Dedifferentiated amniotic fluid mesenchymal stem cell (primary cell): ENCODE measurements around the gene C16orf89.

Experiments used
- DNase-seq: peaks from one replicate; pipeline ENCODE4 v3.0.0-alpha.2; 2016; ENCODE audit errors: extremely low spot score

C16orf89 gene

DNA sequence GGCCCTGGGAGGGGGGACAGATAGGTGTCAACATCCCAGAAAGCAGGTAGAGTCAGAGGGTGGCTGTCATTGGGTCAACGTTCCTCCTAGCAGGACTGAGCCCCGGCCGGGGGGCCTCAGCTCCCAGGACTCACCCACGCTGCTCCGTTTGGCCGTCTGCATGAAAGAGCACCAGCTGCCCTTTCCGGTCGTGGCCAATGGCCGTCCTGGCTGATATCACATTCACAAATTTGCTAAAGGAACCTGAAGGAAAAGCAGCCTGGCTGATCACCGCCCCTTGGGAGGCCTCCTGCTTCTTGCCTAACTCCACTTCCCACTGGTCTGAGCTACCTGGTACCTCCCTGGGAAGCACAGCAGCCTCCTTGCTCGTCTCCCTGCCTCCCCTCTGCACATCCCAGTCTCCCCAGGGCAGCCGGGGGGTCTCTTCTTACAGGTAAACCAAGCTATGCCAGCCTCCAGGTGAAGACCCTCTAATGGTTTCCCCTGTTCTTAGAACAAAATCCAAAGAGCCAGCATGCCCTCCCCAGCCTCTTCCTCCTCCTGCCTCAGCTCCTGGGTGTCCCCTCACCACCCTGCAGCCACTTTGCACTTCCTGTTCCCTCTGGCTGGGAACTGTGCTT, 35.4 kb downstream of the C16orf89 start:
- DNase-seq, result no peak

DNA sequence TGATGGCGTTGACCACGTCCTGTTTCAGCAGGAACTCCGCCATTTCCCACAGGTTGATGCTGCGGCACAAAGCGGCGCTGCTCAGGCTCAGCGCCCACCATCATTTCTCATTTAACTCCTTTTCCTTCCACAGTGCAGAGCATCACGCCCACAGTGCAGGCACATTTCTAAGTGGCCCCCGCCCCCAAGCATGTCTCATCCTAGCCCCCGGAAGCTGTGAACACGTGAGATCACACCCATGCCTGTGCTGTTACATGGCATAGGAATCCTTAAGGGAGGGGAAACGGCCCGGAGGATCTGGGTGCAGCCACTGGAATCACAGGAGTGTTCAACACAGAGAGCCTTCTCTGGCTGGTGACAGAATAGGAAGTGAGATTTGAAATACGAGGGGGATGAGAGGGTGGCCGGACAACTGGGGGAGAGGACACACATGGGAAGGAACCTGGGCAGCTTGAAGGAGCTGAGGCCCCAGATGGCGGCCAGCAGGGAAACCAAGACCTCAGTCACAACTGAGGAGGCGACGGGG, 36.7 kb downstream of the C16orf89 start:
- no peak for DNase-seq

DNA sequence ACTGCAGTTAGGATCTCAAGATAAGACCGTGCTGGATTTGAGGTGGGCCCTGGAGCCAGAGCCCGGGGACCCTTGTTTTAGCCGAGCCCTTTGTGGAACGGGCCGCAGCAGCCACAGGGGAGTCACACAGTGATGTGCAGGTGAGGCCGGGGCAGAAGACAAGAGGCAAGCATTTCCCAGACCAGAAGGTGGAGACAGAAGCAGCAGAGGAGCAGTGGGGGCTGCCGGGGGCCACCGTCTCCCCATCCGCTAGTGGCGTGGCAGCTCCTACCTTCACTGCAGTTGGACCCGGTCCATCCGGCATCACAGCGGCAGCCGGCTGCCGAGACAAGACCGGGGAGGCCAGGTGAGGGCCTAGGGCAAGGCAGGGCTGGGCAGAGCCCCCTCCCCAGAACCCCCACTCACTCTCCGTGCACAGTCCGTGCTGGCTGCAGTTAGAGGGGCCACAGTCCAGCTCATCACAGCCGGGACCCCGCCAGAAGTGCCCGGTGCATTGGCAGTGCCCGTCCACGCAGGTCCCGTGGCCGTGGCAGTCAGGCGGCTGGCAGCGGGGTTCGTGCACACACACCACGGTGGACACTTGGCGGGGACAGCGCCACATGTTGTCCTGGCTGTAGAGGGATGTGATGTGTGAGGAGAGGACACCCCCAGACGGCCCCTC, 38.1 kb downstream of the C16orf89 start:
- DNase-seq, result no peak

DNA sequence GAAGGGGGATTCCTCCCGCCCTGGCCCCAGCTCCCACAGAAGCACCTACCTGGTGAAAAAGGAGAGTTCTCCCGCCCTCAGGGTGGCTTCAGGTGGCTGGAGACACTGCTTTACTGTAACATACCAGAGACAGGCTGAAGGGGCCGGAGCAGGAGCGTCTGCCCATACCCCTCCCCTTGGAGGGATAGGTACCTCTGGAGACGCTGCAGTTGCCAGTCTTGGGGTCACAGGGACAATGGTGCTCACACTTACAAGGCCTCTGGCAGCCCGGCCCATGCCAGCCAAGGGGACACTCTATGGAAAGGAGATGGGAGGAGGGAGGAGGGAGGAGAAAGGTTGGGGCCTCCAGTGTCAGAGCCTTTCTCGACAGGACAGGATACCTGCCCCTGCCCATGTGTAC, 38.7 kb downstream of the C16orf89 start:
- no peak for DNase-seq

DNA sequence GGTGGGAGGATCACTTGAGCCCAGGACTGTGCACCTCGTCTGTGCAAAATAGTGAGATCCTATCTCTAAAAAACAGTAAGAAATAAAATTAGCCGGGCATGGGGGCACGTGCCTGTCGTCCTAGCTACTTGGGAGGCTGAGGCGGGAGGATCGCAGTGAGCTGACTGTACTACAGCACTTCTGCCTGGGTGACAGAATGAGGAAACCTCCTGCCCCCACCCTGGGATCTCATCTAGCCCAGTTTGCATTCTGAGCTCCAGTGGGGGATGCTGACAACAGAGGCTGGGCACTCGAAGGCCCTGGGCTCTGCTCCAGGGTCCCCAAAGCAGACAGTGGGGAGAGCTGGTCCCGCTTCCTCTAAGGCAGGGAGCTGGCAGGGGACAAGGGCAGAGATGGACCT, 39.1 kb downstream of the C16orf89 start:
- no peak for DNase-seq

DNA sequence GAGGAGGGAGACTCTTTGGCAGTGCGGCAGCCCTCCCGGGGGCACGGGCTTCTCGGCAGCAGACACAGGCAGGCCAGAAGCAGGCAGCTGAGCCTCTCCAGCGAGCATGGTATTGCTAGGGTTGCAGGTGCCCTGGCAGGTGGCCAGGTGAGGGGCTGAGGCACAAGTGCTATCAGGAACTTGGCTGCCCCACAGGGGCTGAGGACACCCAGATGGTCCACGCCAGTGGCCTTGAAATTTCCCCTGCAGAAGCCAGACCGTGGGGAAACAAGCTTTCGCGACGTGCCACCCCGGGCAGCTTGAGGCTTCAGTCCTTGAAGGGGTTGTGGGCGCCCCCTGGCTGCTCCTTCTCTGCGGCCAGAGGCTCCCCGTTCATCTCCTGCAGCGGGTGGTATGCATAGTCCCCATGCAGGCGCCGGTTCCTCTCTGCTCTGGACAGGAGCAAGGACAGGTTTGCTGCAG, 40.6 kb downstream of the C16orf89 start:
- no peak for DNase-seq

DNA sequence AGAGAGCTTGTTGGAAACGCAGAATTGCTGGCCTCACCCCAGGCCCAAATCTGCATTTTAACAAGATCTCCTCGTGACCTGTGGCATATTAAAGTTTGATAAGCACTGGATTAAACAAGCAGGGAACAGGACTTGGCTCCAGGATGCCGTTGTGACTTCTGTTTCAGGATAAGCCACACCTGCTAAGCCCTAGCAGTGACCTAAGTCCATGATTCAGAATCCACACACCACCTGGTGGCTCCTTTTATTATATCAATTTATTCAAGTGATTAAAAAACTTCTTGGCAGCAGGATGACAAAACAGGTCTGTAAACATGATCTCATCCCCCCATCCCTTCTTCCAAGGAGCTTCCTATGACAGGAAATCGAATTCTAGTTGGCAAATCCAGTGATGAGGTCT, 41.1 kb downstream of the C16orf89 start:
- no peak for DNase-seq

DNA sequence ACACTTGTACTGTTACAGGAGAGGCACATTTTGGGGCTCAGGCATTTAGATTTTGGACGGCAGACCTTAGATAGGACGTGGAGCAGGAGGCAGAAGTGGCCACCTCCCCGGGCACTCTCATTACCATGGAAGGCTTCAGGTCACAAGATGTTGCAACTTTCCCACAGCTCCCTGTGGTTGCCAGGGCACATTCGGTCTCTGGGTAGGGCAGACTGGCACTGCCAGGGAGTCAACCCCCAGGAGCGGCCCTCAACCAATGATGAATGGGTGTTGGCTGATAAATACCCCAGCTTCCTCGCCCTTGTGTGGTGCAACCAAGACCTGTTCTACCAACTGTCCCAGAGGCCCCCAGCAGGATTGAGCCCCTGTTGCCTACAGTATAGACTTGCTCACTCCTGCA, 43.2 kb downstream of the C16orf89 start:
- DNase-seq, result no peak

DNA sequence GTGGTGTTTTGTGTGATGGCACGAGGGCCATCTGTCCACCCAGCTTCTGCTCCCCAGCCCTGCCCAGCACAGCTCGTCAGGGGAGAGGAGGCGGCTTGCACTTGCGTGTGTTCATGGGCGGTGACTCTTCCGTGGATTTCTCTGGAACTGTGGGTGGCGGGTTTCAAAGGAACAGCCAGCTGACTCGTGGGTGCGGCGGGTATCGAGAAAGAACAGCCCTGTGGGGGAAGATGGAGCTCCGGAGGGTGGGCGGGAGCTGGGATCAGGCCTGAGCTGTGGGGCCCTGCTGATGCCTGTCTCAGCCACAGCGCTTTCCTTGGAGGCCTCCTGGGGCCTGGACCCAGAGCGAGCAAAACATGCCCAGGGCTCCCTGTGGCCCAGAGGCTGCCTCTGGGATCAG, 45.2 kb downstream of the C16orf89 start:
- DNase-seq, result no peak

DNA sequence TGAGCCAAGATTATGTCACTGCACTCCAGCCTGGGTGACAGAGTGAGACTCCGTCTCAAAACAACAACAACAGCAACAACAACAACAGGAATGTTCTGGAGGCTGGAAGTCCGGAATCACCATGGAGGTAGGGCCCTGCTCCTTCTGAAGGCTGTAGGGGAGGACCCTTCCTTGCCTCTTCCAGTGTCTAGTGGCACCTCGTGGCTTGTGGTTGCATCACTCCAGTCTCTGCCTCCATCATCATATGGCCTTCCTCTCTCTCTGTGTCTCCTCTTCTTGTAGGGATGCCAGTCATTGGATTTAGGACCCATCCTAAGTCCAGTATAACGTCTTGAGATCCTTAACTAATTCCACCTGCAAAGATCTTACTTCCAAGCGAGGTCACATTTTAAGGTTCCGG, 46.0 kb downstream of the C16orf89 start:
- no peak for DNase-seq

DNA sequence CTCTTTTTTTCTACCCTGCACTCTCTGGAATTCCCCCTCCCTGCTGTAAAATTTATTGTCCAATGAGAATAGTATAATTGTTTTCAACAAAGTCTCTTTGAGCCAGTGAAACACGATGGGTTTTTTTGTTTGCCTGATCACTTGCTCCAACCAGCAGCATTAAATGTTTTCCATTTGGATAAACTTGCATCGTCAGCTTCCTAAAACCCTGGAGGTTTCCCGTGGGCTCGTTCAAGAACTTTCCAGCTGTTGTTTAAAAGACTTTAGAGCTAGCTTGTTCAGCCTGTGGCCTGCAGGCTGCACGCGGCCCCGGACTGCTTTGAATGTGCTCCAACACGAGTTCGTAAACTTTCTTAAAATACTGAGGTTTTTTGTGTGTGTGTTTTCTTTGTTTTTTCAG, 47.0 kb downstream of the C16orf89 start:
- DNase-seq, result no peak

DNA sequence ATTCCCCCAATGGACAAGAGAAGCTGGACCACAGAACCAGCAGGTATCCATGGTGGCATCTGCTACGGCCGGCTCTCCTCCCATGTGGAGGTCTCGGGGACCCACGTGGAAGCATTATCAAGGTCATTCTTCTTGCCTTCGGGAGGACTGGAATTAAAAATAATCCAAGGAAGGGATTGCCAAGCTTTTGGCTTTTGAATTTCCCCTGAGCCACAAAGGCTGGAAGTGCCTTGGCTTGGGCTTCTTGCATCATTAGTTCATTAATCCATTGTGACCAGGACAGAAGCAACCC, 48.1 kb downstream of the C16orf89 start:
- DNase-seq, result no peak

DNA sequence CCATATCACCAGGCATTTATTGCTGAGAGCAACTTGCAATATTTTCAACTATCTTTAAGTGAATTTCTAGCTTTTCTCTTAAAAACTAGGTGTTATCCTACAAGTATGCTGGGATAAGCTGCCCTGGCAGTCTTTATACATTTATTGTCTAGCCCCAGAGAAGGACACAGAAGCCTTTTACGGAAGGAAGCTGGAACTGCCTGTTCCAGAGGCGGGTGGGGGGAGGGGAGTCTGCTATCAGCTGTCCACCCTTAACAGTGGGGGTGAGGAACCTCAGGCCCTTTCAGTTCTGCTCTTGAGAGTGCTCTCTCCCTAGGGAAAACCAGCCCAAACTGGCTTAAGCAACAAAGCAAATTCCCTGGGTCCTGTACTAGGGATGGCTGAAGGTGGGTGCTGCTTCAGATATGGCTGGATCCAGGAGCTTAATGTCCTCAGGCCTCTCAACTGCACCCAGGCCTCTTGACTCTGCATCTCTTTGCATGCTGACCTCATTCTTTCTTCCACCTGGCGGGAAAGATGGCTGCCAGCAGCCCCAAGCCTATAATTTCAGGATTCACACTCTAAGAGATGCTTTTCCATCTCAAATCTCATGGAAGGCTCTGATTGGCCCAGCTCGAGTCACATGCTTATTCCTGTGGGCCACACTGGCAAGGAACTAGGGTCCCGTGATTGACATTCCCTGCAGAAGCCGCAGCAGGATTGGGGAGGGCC, 48.6 kb downstream of the C16orf89 start:
- no peak for DNase-seq

DNA sequence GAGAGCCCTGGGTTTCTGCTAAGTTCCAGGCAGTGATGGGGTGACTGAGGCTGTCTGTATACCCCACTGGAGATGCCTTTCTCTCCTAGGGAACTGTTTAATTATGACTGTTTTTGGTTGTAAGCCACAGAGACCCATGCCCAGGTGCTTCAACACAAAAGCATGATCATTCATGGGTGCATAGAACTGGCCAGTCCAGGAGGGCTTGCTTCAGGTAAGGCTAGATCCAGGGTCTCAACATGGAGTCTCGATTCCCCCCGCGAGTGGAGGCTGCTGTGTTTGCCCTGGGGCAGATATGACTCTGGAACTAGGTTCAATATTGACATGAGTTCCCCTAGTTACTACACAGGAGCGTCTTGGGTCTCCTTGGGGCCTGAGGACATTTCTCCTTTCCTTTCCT, 49.9 kb downstream of the C16orf89 start:
- DNase-seq, result no peak

DNA sequence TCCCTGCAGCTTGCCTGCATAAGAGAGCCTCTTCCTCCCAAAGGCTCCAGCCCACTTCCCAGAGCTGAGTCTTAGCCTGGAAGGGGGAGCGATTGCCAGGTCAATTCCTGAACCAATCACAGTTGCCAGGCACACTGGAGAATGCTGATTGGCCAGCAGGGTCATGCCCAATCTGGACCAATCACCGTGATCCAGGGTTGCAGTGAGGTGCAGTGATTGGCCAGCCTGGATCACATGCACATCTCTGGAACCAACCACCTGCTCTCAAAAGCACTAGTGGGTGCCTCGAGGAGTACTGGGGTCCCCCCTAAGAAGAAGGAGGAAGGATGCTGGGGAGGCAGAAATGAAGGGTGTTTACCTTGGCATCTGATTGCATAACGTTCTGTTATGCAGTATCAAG, 50.4 kb downstream of the C16orf89 start:
- no peak for DNase-seq

DNA sequence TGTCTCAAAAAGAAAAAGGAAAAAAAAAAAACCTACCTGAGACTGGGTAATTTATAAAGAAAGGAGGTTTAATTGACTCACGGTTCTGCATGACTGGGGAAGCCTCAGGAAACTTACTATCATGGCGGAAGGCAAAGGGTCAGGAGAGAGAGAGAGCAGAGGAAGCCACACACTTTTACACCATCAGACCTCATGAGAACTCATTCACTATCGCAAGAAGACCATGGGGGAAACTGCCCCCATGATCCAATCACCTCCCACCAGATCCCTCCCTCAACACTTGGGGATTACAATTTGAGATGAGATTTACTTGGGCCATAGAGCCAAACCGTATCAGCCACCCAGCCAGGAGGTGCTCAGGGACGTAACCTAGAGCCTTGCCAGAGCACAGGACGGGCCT, 52.9 kb downstream of the C16orf89 start:
- no peak for DNase-seq

DNA sequence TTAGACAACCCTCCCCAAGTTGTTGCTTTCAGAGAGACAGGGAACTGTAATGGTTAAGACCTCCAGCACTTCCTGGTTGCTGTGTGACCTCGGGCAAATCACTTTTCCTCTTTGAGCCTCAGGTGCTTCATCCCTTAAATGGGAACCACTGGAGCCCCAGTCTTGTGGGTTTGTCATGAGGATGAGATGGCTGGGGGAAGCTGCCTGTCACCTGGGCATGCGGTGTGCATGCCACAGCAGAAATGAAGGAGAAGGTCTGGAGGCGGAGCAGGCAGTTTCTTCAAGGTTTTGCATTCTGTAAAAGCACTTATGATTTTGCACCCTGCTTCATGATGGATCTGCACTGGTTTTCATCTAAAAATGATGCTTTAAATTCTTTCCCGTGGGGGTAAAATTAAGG, 54.1 kb downstream of the C16orf89 start:
- no peak for DNase-seq

DNA sequence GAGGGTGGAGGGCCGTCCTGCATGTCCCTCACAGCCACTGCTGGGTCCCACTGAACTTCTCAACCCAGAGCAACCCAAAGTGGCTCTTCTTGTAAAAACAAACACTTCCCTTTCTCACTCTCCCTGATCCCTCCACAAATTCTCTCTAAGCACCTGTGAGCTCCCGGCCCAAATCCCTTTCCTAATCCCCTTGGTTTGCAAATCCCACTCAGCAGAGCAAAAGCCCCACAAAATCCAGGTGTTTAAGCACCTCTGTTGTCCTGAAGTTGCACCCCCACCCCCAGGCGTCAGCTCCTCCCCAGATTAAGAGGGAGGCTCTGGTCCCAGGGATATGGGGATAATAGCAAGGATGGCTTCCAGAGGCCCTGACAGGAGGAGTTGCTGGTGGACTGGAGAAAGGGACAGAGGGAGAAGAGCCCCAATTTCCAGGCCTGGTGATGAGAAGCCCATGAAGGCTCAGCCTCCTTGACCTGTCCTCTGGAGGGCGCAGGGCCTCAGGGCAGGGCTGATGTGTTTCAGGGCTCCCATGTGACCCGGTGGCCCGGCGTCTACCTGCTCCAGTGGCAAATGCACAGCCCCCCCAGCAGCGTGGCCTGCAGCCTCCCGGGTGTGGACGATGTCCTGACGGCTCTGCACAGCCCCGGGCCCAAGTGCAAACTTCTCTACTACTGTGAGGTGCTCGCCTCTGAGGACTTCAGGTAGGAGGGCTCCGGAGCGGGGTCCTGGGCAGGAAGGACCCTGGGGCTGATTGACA, 55.0 kb downstream of the C16orf89 start:
- DNase-seq, result no peak

DNA sequence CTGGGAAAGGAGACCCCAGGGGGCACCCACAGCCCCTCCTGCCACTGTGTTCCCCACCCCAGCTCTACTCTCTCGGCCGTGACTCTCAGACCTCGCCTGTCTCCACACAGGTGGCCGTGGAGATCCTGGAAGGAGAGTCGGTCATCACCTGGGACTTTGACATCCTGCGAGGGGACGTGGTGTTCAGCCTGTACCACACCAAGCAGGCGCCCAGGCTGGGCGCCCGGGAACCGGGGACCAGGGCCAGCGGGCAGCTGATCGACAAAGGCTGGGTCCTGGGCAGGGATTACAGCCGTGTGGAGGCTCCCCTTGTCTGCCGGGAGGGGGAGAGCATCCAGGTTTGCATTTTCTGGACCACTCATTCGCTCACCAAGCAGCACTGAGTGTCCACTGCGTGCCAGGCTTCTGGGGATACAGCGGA, 57.4 kb downstream of the C16orf89 start:
- no peak for DNase-seq

DNA sequence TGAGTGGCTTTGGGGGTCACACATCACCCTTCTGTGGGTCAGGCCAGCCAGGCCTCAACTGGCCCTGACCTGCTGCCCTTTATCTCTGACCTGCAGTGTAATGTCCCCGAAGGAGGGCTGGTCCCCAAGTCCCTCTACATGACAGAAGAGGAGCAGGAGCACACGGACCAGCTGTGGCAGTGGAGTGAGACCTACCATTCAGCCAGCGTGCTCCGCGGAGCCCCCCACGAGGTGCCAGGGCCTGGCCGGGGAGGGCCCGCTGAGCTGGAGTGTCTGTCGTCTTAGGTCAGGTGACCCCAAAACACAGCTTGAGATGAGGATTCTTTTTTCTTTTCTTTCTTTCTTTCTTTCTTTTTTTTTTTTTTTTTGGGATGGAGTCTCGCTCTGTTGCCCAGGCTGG, 58.5 kb downstream of the C16orf89 start:
- no peak for DNase-seq

DNA sequence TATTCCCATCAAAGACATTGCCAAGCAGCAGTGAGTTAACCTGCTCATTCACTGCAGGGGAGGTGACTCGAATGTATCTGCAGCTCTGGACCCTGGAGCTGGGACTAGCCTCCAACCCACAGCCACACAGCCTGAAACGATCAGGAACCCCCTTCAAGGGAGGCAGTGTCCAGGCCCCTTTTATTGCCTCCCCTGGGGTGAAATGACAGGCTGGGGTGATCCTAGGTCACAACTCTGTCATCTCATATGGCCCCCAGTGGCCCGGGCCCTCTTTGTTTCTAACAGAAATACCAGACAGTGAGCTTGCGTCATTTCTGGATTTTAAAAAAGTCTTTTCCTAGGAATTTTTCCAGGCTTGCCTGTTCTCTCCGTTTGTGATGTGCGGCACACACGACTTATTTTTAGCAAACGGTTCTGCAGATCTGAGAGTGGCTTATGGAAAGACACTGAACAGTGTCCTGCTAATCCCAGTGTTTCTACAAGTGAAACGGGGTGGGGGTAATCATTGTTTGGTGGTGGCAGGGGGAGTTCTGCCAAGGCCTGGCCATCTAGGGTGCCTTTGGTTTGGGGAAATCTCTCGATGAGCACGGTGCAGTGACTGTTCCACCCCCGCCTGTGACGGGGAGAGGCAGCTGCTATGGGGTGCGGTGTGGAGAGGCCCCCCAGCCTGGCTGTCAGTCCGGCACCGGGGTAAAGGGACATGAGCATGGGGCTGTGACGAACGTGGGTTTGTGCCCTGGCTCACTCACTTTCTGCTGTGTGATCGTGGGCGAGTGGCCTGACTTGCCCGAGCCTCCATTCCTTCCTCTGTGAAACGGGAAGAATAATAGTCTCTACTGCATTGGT, 59.2 kb downstream of the C16orf89 start:
- no peak for DNase-seq

DNA sequence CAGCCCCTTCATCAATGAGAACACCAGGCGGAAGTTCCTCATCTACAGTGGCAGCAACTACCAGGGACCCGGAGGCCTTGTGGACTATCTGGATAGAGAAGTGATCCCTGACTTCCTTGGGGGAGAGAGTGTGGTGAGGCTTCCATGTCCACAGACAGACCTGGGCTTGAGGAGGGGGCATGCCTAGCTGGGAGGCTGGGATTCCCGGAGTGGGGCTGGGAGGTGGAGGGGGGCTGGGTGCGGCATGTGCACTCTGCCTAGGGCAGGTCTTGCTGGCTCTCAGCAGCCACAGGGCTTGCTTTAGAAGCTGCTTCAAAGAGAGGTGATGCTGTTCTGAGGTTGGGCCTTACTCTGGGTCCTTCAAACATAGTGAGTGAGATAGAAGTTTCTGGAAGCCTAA, 59.8 kb downstream of the C16orf89 start:
- no peak for DNase-seq
